ENCODE data around the gene FKBP5.
A peak's percentile ranks its signal among the peaks of the same experiment; 100 is the strongest.

The FKBP5 gene

GRCh38 chr6:35663447-35664235, 25.1 kb downstream of the FKBP5 start:
- DNase-seq (ENCODE audit: low read depth) = peak; percentile 57

GRCh38 chr6:35662999-35663398, 25.7 kb downstream of the FKBP5 start:
- no peak for TF ChIP-seq CTCF (conservative IDR thresholded peaks at IDR 0.05; ENCODE audit: control insufficient read depth, insufficient read depth, low read depth, low read length)
- H3K4me3 ChIP-seq (ENCODE audit: control insufficient read depth, low read depth, low read length) = no peak overlapping the region

More at GRCh38 chr6:35663447-35664235, 25.1 kb downstream of the FKBP5 start:
- H3K4me3 ChIP-seq (ENCODE audit: control insufficient read depth, low read depth, low read length) = no peak overlapping the region
- no peak for TF ChIP-seq CTCF (conservative IDR thresholded peaks at IDR 0.05; ENCODE audit: control insufficient read depth, insufficient read depth, low read depth, low read length)

GRCh38 chr6:35654883-35655282, 33.8 kb downstream of the FKBP5 start:
- no peak for TF ChIP-seq CTCF (conservative IDR thresholded peaks at IDR 0.05; ENCODE audit: control insufficient read depth, insufficient read depth, low read depth, low read length)

More at GRCh38 chr6:35662999-35663398, 25.7 kb downstream of the FKBP5 start:
- DNase-seq (ENCODE audit: low read depth) = peak; percentile 33

GRCh38 chr6:35651244-35651643, 37.5 kb downstream of the FKBP5 start:
- DNase-seq (ENCODE audit: low read depth) = no peak
- no peak for TF ChIP-seq CTCF (conservative IDR thresholded peaks at IDR 0.05; ENCODE audit: control insufficient read depth, insufficient read depth, low read depth, low read length)
- H3K4me3 ChIP-seq (ENCODE audit: control insufficient read depth, low read depth, low read length) = no peak overlapping the region

More at GRCh38 chr6:35654883-35655282, 33.8 kb downstream of the FKBP5 start:
- no peak overlapping the region for H3K4me3 ChIP-seq (ENCODE audit: control insufficient read depth, low read depth, low read length)
- DNase-seq (ENCODE audit: low read depth) = no peak

- TF ChIP-seq CTCF (conservative IDR thresholded peaks at IDR 0.05; ENCODE audit: control insufficient read depth, insufficient read depth, low read depth, low read length) = no peak
- DNase-seq (ENCODE audit: low read depth) = no peak
- no peak overlapping the region for H3K4me3 ChIP-seq (ENCODE audit: control insufficient read depth, low read depth, low read length)
These were observed 38.7 kb downstream of the FKBP5 start for GRCh38 chr6:35650015-35650414.

GRCh38 chr6:35648203-35648602, 40.5 kb downstream of the FKBP5 start:
- no peak overlapping the region for H3K4me3 ChIP-seq (ENCODE audit: control insufficient read depth, low read depth, low read length)
- DNase-seq (ENCODE audit: low read depth) = no peak
- no peak for TF ChIP-seq CTCF (conservative IDR thresholded peaks at IDR 0.05; ENCODE audit: control insufficient read depth, insufficient read depth, low read depth, low read length)
